SJCRH30 (cell line): ENCODE data around the gene BHLHE40. TPM values are rescaled to one million over a fixed set of nuclear protein-coding genes. Genes with fewer than 3 reads are reported as not detected.

Experiments used
- DNase-seq, 2 experiments: peaks; one replicate each; pipeline ENCODE4 v3.0.0-alpha.2; 2015 to 2020
- H3K27ac ChIP-seq: fragments of 250-450 bp; sonication (Bioruptor Pico); 2 replicates; pipeline ENCODE4 v1.5.1; 2020; ENCODE audit warnings: mild to moderate bottlenecking, moderate library complexity
- H3K27me3 ChIP-seq: fragments of 250-450 bp; sonication (Bioruptor Pico); 2 replicates; pipeline ENCODE4 v1.5.1; 2020; ENCODE audit warnings: mild to moderate bottlenecking, moderate library complexity
- H3K36me3 ChIP-seq: fragments of 250-450 bp; sonication (Bioruptor Pico); 2 replicates; pipeline ENCODE4 v1.5.1; 2020; ENCODE audit warnings: mild to moderate bottlenecking, moderate library complexity
- H3K4me1 ChIP-seq: fragments of 250-450 bp; sonication (Bioruptor Pico); 2 replicates; pipeline ENCODE4 v1.5.1; 2020; ENCODE audit warnings: mild to moderate bottlenecking, moderate library complexity
- H3K4me3 ChIP-seq: fragments of 250-450 bp; sonication (Bioruptor Pico); 2 replicates; pipeline ENCODE4 v1.5.1; 2020; ENCODE audit warnings: mild to moderate bottlenecking, moderate library complexity
- H3K9me3 ChIP-seq: fragments of 250-450 bp; sonication (Bioruptor Pico); replicated peaks from 2 replicates; pipeline ENCODE4 v1.5.1; 2020; ENCODE audit warnings: mild to moderate bottlenecking, moderate library complexity
- total RNA-seq: library from RNA; depleted of rRNA; stranded (reverse); fragments of >200 nt; shearing (Covaris generic); gene quantifications from 2 replicates; pipeline ENCODE4 v1.2.3, GENCODE V29; 2014

BHLHE40 gene
- total RNA-seq, 1 experiment from 2014 or later = 6.3 TPM

- Histone ChIP-seq H3K9me3 (no peaks in the 10 kb centered on the region), H3K27me3 (no peaks in the 10 kb centered on the region), H3K4me3 (peak overlapping the region; percentile 52; the same call in 1 of the 2 replicates), H3K27ac (peak overlapping the region; percentile 97), H3K36me3 (no peaks in the 10 kb centered on the region), H3K4me1 (peaks cover 36% of the 10 kb centered on the region)
- DNase-seq = peak in 1 of 2 experiments; percentile 42
Measured at GRCh38 chr3:4985330-4986174, 6.3 kb downstream of the BHLHE40 start.

GRCh38 chr3:4986175-4986781 is 7.0 kb downstream of the BHLHE40 start:
- no peaks in the 10 kb centered on the region for H3K27me3 ChIP-seq
- H3K27ac ChIP-seq = peak overlapping the region; percentile 97
- no peaks in the 10 kb centered on the region for H3K9me3 ChIP-seq
- H3K36me3 ChIP-seq = no peaks in the 10 kb centered on the region
- peak overlapping the region; percentile 52 for H3K4me3 ChIP-seq
- peaks cover 36% of the 10 kb centered on the region for H3K4me1 ChIP-seq
- DNase-seq = peak; percentile 85 to 93

GRCh38 chr3:4986782-4987537 is 7.7 kb downstream of the BHLHE40 start:
- Histone ChIP-seq H3K27me3 (no peaks in the 10 kb centered on the region), H3K4me3 (peak overlapping the region; percentile 52), H3K27ac (peak overlapping the region; percentile 97), H3K36me3 (no peaks in the 10 kb centered on the region), H3K4me1 (peaks cover 36% of the 10 kb centered on the region), H3K9me3 (no peaks in the 10 kb centered on the region)
- DNase-seq = peak; percentile 97 to 98

GRCh38 chr3:4987538-4988296 is 8.5 kb downstream of the BHLHE40 start:
- H3K4me1 ChIP-seq = peaks cover 36% of the 10 kb centered on the region
- no peaks in the 10 kb centered on the region for H3K9me3 ChIP-seq
- H3K27ac ChIP-seq = peak overlapping the region; percentile 97
- no peak for DNase-seq
- H3K4me3 ChIP-seq = peak overlapping the region; percentile 52
- no peaks in the 10 kb centered on the region for H3K36me3 ChIP-seq
- no peaks in the 10 kb centered on the region for H3K27me3 ChIP-seq

- Histone ChIP-seq H3K9me3 (no peaks in the 10 kb centered on the region), H3K36me3 (no peaks in the 10 kb centered on the region), H3K27me3 (no peaks in the 10 kb centered on the region), H3K4me1 (peaks cover 27% of the 10 kb centered on the region), H3K4me3 (no peak overlapping the region), H3K27ac (peak overlapping the region; percentile 31)
- peak; percentile 71 to 80 for DNase-seq
Measured at GRCh38 chr3:4988983-4989834, 10.0 kb downstream of the BHLHE40 start.

- Histone ChIP-seq H3K36me3 (no peaks in the 10 kb centered on the region), H3K27me3 (no peaks in the 10 kb centered on the region), H3K4me3 (no peak overlapping the region), H3K27ac (no peak overlapping the region), H3K9me3 (no peaks in the 10 kb centered on the region), H3K4me1 (peaks cover 28% of the 10 kb centered on the region)
- no peak for DNase-seq
Measured at GRCh38 chr3:4990069-4990468, 10.8 kb downstream of the BHLHE40 start.

GRCh38 chr3:4992118-4992517 is 12.9 kb downstream of the BHLHE40 start:
- no peaks in the 10 kb centered on the region for H3K9me3 ChIP-seq
- peaks cover 22% of the 10 kb centered on the region for H3K4me1 ChIP-seq
- no peaks in the 10 kb centered on the region for H3K36me3 ChIP-seq
- no peak for DNase-seq
- no peak overlapping the region for H3K4me3 ChIP-seq
- H3K27ac ChIP-seq = no peak overlapping the region
- H3K27me3 ChIP-seq = no peaks in the 10 kb centered on the region

- Histone ChIP-seq H3K27me3 (no peaks in the 10 kb centered on the region), H3K36me3 (no peaks in the 10 kb centered on the region), H3K4me1 (peaks cover 22% of the 10 kb centered on the region), H3K9me3 (no peaks in the 10 kb centered on the region), H3K27ac (no peak overlapping the region), H3K4me3 (no peak overlapping the region)
- no peak for DNase-seq
Measured at GRCh38 chr3:4993276-4994143, 14.3 kb downstream of the BHLHE40 start.

GRCh38 chr3:4994144-4994730 is 15.0 kb downstream of the BHLHE40 start:
- no peaks in the 10 kb centered on the region for H3K9me3 ChIP-seq
- H3K27ac ChIP-seq = peak overlapping the region; percentile 63
- H3K27me3 ChIP-seq = no peaks in the 10 kb centered on the region
- H3K36me3 ChIP-seq = no peaks in the 10 kb centered on the region
- DNase-seq = no peak
- H3K4me3 ChIP-seq = no peak overlapping the region
- peaks cover 16% of the 10 kb centered on the region for H3K4me1 ChIP-seq

- Histone ChIP-seq H3K27ac (peak overlapping the region; percentile 63), H3K4me1 (peaks cover 17% of the 10 kb centered on the region)
Measured at GRCh38 chr3:4994823-4995499, 15.7 kb downstream of the BHLHE40 start.

GRCh38 chr3:4995500-4996053 is 16.3 kb downstream of the BHLHE40 start:
- H3K9me3 ChIP-seq = no peaks in the 10 kb centered on the region
- H3K4me3 ChIP-seq = no peak overlapping the region
- no peak for DNase-seq
- no peaks in the 10 kb centered on the region for H3K36me3 ChIP-seq
- H3K27ac ChIP-seq = peak overlapping the region; percentile 63
- no peaks in the 10 kb centered on the region for H3K27me3 ChIP-seq
- H3K4me1 ChIP-seq = peaks cover 17% of the 10 kb centered on the region

More at GRCh38 chr3:4994823-4995499, 15.7 kb downstream of the BHLHE40 start:
- Histone ChIP-seq H3K4me3 (no peak overlapping the region), H3K9me3 (no peaks in the 10 kb centered on the region), H3K27me3 (no peaks in the 10 kb centered on the region), H3K36me3 (no peaks in the 10 kb centered on the region)
- DNase-seq = peak; percentile 61 to 66

GRCh38 chr3:4996223-4996765 is 17.1 kb downstream of the BHLHE40 start:
- Histone ChIP-seq H3K4me3 (no peak overlapping the region), H3K9me3 (no peaks in the 10 kb centered on the region), H3K4me1 (peaks cover 17% of the 10 kb centered on the region), H3K27ac (no peak overlapping the region), H3K27me3 (no peaks in the 10 kb centered on the region), H3K36me3 (no peaks in the 10 kb centered on the region)
- no peak for DNase-seq
